K562 (cell line): ENCODE results near the gene NRXN2. TPM values are rescaled to one million over a fixed set of nuclear protein-coding genes. Genes with fewer than 3 reads are reported as not detected.

Experiments
- ATAC-seq: fragments of 200-7000 bp; cut with Tn5 transposase; 3 replicates; pipeline ENCODE4 v1.9.1; 2020; ENCODE audit warnings: moderate library complexity
- BruUV-seq: library from RNA; stranded (reverse); fragments of 400-500 nt; replicated peaks from 2 replicates; lab custom pipeline; 2021; lab: Mats Ljungman, UMichigan
- CTCF ChIA-PET: fragments of 300-600 bp; formaldehyde crosslinking; extraction: SDS; loops from one replicate; lab custom pipeline; 2021; ENCODE audit warnings: low intra/inter-chr PET ratio; lab: Yijun Ruan, JAX
- POLR2A ChIA-PET: fragments of 300-600, 350-650 bp; sonication (Branson Sonifier 250); formaldehyde crosslinking; extraction: SDS; loops from one replicate; lab custom pipeline; 2021; ENCODE audit warnings: antibody characterized with exemption, inconsistent platforms; lab: Yijun Ruan, JAX
- DNase-seq, 4 experiments: peaks; one replicate each; pipeline versions ENCODE4 v3.0.0 to v3.0.0-alpha.2; 2011 to 2018; ENCODE audit warnings: low spot score in 3 of 4, mixed read lengths in 3 of 4; ENCODE audit errors: extremely low read depth in 1 of 4
- FAIRE-seq: peaks from 2 replicates; lab custom pipeline; 2011; peaks lifted over from hg19 to GRCh38; lab: Jason Lieb, UNC
- H2AFZ ChIP-seq: 2 replicates; pipeline ENCODE4 v1.6.0; 2011; ENCODE audit warnings: low read depth, low read length, control low read depth, inconsistent platforms
- H3K27ac ChIP-seq: fragments of 200-600 bp; 3 replicates; pipeline ENCODE4 v1.8.0; 2011; ENCODE audit warnings: low read depth, mild to moderate bottlenecking, control low read depth, inconsistent platforms, low read length, moderate library complexity, mixed read lengths; ENCODE audit errors: extremely low read depth
- H3K27me3 ChIP-seq, 2 experiments: fragments of 300-600 bp in 1 of 2; 2 replicates in 1 of 2; 3 replicates in 1 of 2; pipeline versions ENCODE4 v1.6.0 to v1.8.0; 2011; ENCODE audit warnings: inconsistent platforms in 2 of 2, low read length in 2 of 2, mild to moderate bottlenecking in 1 of 2, mixed read lengths in 1 of 2, moderate library complexity in 1 of 2; ENCODE audit not compliant: control insufficient read depth in 2 of 2, insufficient read depth in 2 of 2
- H3K36me3 ChIP-seq: fragments of 300-600 bp; 3 replicates; pipeline ENCODE4 v1.8.0; 2011; ENCODE audit warnings: mild to moderate bottlenecking, low read length, inconsistent platforms; ENCODE audit not compliant: control insufficient read depth, insufficient read depth
- H3K4me1 ChIP-seq, 2 experiments: fragments of 200-600 bp in 1 of 2; replicated peaks in 1 of 2; 2 replicates in 1 of 2; 3 replicates in 1 of 2; pipeline versions ENCODE4 v1.5.1 to v1.8.0; 2011; ENCODE audit warnings: inconsistent platforms in 2 of 2, low read length in 2 of 2, mild to moderate bottlenecking in 1 of 2, mixed read lengths in 1 of 2, moderate library complexity in 1 of 2; ENCODE audit not compliant: control insufficient read depth in 2 of 2, insufficient read depth in 2 of 2
- H3K4me2 ChIP-seq: 2 replicates; pipeline ENCODE4 v1.6.1; 2011; ENCODE audit warnings: low read length, control low read depth, inconsistent platforms, mixed read lengths; ENCODE audit not compliant: insufficient read depth
- H3K4me3 ChIP-seq: fragments of 200-600 bp; sonication (generic), shearing (Covaris generic); 2 replicates; pipeline ENCODE4 v1.5.1; 2016; ENCODE audit warnings: control low read depth, inconsistent platforms
- H3K79me2 ChIP-seq: fragments of 200-600 bp; 3 replicates; pipeline ENCODE4 v1.8.0; 2011; ENCODE audit warnings: low read length, inconsistent platforms; ENCODE audit not compliant: control insufficient read depth, insufficient read depth
- H3K9ac ChIP-seq, 2 experiments: 2 replicates each; pipeline versions ENCODE4 v1.6.0 to v1.6.1; 2011; ENCODE audit warnings: low read depth in 2 of 2, low read length in 2 of 2, control low read depth in 1 of 2, inconsistent platforms in 1 of 2, mild to moderate bottlenecking in 1 of 2, mixed read lengths in 1 of 2; ENCODE audit not compliant: insufficient read depth in 1 of 2
- H3K9me1 ChIP-seq: one replicate; pipeline ENCODE4 v1.6.0; 2011; ENCODE audit warnings: inconsistent platforms, mild to moderate bottlenecking, low read length, moderate library complexity; ENCODE audit not compliant: control insufficient read depth, insufficient read depth
- H3K9me3 ChIP-seq: replicated peaks from 2 replicates; pipeline ENCODE4 v1.5.1; 2011; ENCODE audit warnings: low read depth, low read length, inconsistent platforms; ENCODE audit not compliant: control insufficient read depth, insufficient read depth
- H4K20me1 ChIP-seq: replicated peaks from 2 replicates; pipeline ENCODE4 v1.6.1; 2011; ENCODE audit warnings: low read length, inconsistent platforms, mixed read lengths; ENCODE audit not compliant: control insufficient read depth, insufficient read depth
- CREB3 ChIP-seq: fragments of 450-650 bp; conservative IDR thresholded peaks from 2 replicates; pipeline ENCODE4 v1.6.1; 2016; ENCODE audit warnings: missing genetic modification characterization, low read depth, mild to moderate bottlenecking, missing compliant biosample characterization, moderate library complexity
- ETS1 ChIP-seq: conservative IDR thresholded peaks from 2 replicates; pipeline ENCODE4 v1.6.1; 2011; ENCODE audit warnings: low read depth, mild to moderate bottlenecking, low read length; ENCODE audit not compliant: control insufficient read depth
- ILF3 ChIP-seq: fragments of 450-650 bp; IDR thresholded peaks from 2 replicates; pipeline ENCODE4 v1.6.1; 2018; ENCODE audit warnings: antibody characterized with exemption, mild to moderate bottlenecking, moderate library complexity, borderline replicate concordance
- MEIS2 ChIP-seq: fragments of 450-650 bp; IDR thresholded peaks from 2 replicates; pipeline ENCODE4 v1.6.1; 2014; ENCODE audit warnings: mild to moderate bottlenecking; ENCODE audit not compliant: partially characterized antibody
- NELFE ChIP-seq: IDR thresholded peaks from 2 replicates; pipeline ENCODE4 v1.6.1; 2011; ENCODE audit warnings: mild to moderate bottlenecking; ENCODE audit not compliant: insufficient read depth, insufficient read length
- NR3C1 ChIP-seq: sonication (generic); formaldehyde crosslinking; IDR thresholded peaks from 2 replicates; pipeline ENCODE4 v1.8.1; 2022; ENCODE audit warnings: missing genetic modification reagents
- PHTF2 ChIP-seq: fragments of 250-450 bp; sonication (Bioruptor Pico); IDR thresholded peaks from 2 replicates; pipeline ENCODE4 v1.5.0; 2021; ENCODE audit warnings: mild to moderate bottlenecking
- PYGO2 ChIP-seq: fragments of 450-650 bp; IDR thresholded peaks from 2 replicates; pipeline ENCODE4 v1.6.1; 2016; ENCODE audit warnings: mild to moderate bottlenecking, missing genetic modification characterization, moderate library complexity, missing compliant biosample characterization
- SMARCB1 ChIP-seq: IDR thresholded peaks from 2 replicates; pipeline ENCODE4 v1.6.1; 2011; ENCODE audit warnings: improper control_type of control experiment, low read depth; ENCODE audit not compliant: insufficient read length
- SREBF1 ChIP-seq: fragments of 150-350 bp; IDR thresholded peaks from 2 replicates; pipeline ENCODE4 v1.6.1; 2014; ENCODE audit warnings: antibody characterized with exemption, low read depth, low read length, borderline replicate concordance
- THAP12 ChIP-seq: fragments of 250-450 bp; sonication (Bioruptor Pico); IDR thresholded peaks from 2 replicates; pipeline ENCODE4 v1.9.0; 2021; ENCODE audit warnings: mild to moderate bottlenecking, inconsistent platforms
- WGBS: fragments of 100-300 bp; shearing (Covaris generic); methylation state at CpG from one replicate; pipeline ENCODE4 v1.1.6; 2016; ENCODE audit warnings: low coverage, mixed read lengths; ENCODE audit not compliant: insufficient coverage; ENCODE audit errors: missing lambda C conversion rate; 5-methylcytosine and 5-hydroxymethylcytosine counted together
- in situ Hi-C: fragments of 300-500 bp; cut with MboI; formaldehyde crosslinking; loops from 4 replicates; pipeline ENCODE4 v1.15.0; 2018; ENCODE audit warnings: inconsistent platforms, mixed read lengths
- intact Hi-C: fragments of 100-400 bp; cut with micrococcal nuclease; formaldehyde crosslinking; loops from 2 replicates; pipeline ENCODE4 v1.14.2; 2022
- polyA plus RNA-seq, 8 experiments: library from polyadenylated mRNA; depleted of rRNA in 4 of 8; stranded (reverse) in 5 of 8; unstranded in 3 of 8; fragments of >200 nt; fragmentation: Nextera tagmentation in 2 of 8; fragmentation: Illumina TruSeq in 1 of 8; extraction: Ambion mirVana in 2 of 8; extraction: Trizol in 1 of 8; gene quantifications; 2 replicates each; pipeline versions ENCODE4 v1.2.1 to v1.2.3, GENCODE V29; 2011 to 2014; ENCODE audit warnings: inconsistent platforms in 1 of 8, missing spikeins in 1 of 8
- total RNA-seq, 7 experiments: library from RNA; depleted of rRNA in 6 of 7; stranded (reverse); fragments of >200 nt in 6 of 7; fragmentation: Illumina TruSeq in 2 of 7; extraction: Trizol in 2 of 7; gene quantifications; 2 replicates each; pipeline versions ENCODE4 v1.2.1 to v1.2.3, GENCODE V29; 2011 to 2021; ENCODE audit warnings: low replicate concordance in 1 of 7

NRXN2 gene
- total and polyA plus RNA-seq, 9 of the 15 experiments (the other 6 are each of a cell fraction or from before 2014, with no cell fraction given), result 0.07 to 0.47 (median 0.15) TPM; not detected in 4

- H3K9ac ChIP-seq, result no peak overlapping the region
- no peaks in the 10 kb centered on the region for H3K9me1 ChIP-seq
- peaks cover 4% of the 10 kb centered on the region; the same call in 1 of the 2 replicates for H4K20me1 ChIP-seq
- H3K79me2 ChIP-seq, result no peaks in the 10 kb centered on the region
- CTCF ChIA-PET, result no interaction called here
- BruUV-seq, result no TSS peak
- H3K4me3 ChIP-seq, result no peak overlapping the region
- no peak overlapping the region for H3K27ac ChIP-seq
- H3K36me3 ChIP-seq, result no peaks in the 10 kb centered on the region
- ATAC-seq, result no peak
- no peak overlapping the region for H2AFZ ChIP-seq
- no peak overlapping the region for H3K4me2 ChIP-seq
- intact Hi-C loops, result no loop called here
- no peak for FAIRE-seq
- POLR2A ChIA-PET, result interaction anchor here (0.9 kb wide), 1 partner anchor 12 kb away, joined by 3 read pairs; no protein-coding TSS in a partner anchor
- no peak for DNase-seq
- no peaks in the 10 kb centered on the region for H3K9me3 ChIP-seq
- WGBS, result 5% methylated on average over 5 of the region's 5 CpGs
- in situ Hi-C loops, result no loop called here
- H3K27me3 ChIP-seq, result peaks cover 3 to 45% of the 10 kb centered on the region in 2 experiments; a peak in 2 of 5 replicates
- peaks cover 0 to 2% of the 10 kb centered on the region in 2 experiments; a peak in 2 of 5 replicates for H3K4me1 ChIP-seq
- TF ChIP-seq SREBF1 (no peak), PHTF2 (CRISPR knock-in tag) (no peak), SMARCB1 (no peak), NR3C1 (CRISPR knock-in tag) (no peak), PYGO2 (no peak), ETS1 (no peak), CREB3 (tag) (no peak), ILF3 (no peak), NELFE (no peak), THAP12 (CRISPR knock-in tag) (no peak), MEIS2 (no peak)
Observed at GRCh38 chr11:64614917-64615316, 108.1 kb downstream of the NRXN2 start.
